H1 (cell line): ENCODE measurements around the gene KAT2A. TPM values are rescaled to one million over a fixed set of nuclear protein-coding genes. Genes with fewer than 3 reads are reported as not detected.

ENCODE experiments used
- CTCF ChIA-PET: fragments of 300-600 bp; sonication (Branson Sonifier 250); formaldehyde crosslinking; loops from one replicate; lab custom pipeline; 2021; ENCODE audit not compliant: partially characterized antibody; lab: Charles Lee
- POLR2A ChIA-PET: fragments of 300-600 bp; sonication (Branson Sonifier 250); formaldehyde crosslinking; loops from one replicate; lab custom pipeline; 2021; ENCODE audit warnings: inconsistent platforms; ENCODE audit not compliant: partially characterized antibody; lab: Charles Lee
- DNase-seq, 2 experiments: peaks; one replicate each; pipeline versions ENCODE4 v3.0.0 to v3.0.0-alpha.2; 2010 to 2022; ENCODE audit warnings: low spot score in 2 of 2, low read depth in 1 of 2, mixed read lengths in 1 of 2
- FAIRE-seq: peaks from 2 replicates; lab custom pipeline; 2011; peaks lifted over from hg19 to GRCh38; lab: Jason Lieb, UNC
- H2AFZ ChIP-seq: 2 replicates; pipeline ENCODE4 v1.8.1; 2012; ENCODE audit warnings: low read length, inconsistent platforms
- H2AK5ac ChIP-seq: 2 replicates; pipeline ENCODE4 v1.6.1; 2013; ENCODE audit warnings: low read depth, low read length
- H2BK120ac ChIP-seq: replicated peaks from 2 replicates; pipeline ENCODE3; 2013; ENCODE audit warnings: low read depth, low read length, inconsistent platforms
- H2BK12ac ChIP-seq: 2 replicates; pipeline ENCODE4 v1.6.1; 2013; ENCODE audit warnings: low read depth, low read length
- H2BK15ac ChIP-seq: 2 replicates; pipeline ENCODE4 v1.6.1; 2013; ENCODE audit warnings: low read length
- H2BK20ac ChIP-seq: 2 replicates; pipeline ENCODE4 v1.6.1; 2013; ENCODE audit warnings: low read length
- H2BK5ac ChIP-seq: 2 replicates; pipeline ENCODE4 v1.6.1; 2013; ENCODE audit warnings: low read depth, low read length
- H3K14ac ChIP-seq: 2 replicates; pipeline ENCODE4 v1.6.1; 2013; ENCODE audit warnings: inconsistent platforms; ENCODE audit not compliant: insufficient read length
- H3K18ac ChIP-seq: 2 replicates; pipeline ENCODE4 v1.6.1; 2013; ENCODE audit warnings: low read length; ENCODE audit errors: extremely low read depth
- H3K23ac ChIP-seq: 2 replicates; pipeline ENCODE4 v1.6.1; 2013; ENCODE audit warnings: inconsistent platforms; ENCODE audit not compliant: insufficient read length
- H3K23me2 ChIP-seq: 2 replicates; pipeline ENCODE4 v1.6.1; 2013; ENCODE audit warnings: low read depth, low read length
- H3K27ac ChIP-seq: 2 replicates; pipeline ENCODE4 v1.6.1; 2011; ENCODE audit warnings: low read depth, low read length, inconsistent platforms
- H3K27me3 ChIP-seq, 4 experiments: replicated peaks in 1 of 4; 1 replicate in 1 of 4; 2 replicates in 3 of 4; pipeline versions ENCODE4 v1.6.1 to v1.8.1; 2011 to 2013; ENCODE audit warnings: low read length in 3 of 4, mild to moderate bottlenecking in 3 of 4, inconsistent platforms in 2 of 4, mixed read lengths in 2 of 4, moderate library complexity in 1 of 4; ENCODE audit not compliant: control insufficient read depth in 3 of 4, insufficient read depth in 3 of 4; ENCODE audit errors: extremely low read depth in 1 of 4
- H3K36me3 ChIP-seq, 4 experiments: 2 replicates each; pipeline versions ENCODE4 v1.6.1 to v1.8.1; 2011 to 2013; ENCODE audit warnings: mild to moderate bottlenecking in 4 of 4, low read length in 3 of 4, moderate library complexity in 2 of 4, control low read depth in 1 of 4, inconsistent platforms in 1 of 4; ENCODE audit not compliant: insufficient read depth in 4 of 4, control insufficient read depth in 2 of 4
- H3K4ac ChIP-seq: replicated peaks from 2 replicates; pipeline ENCODE3; 2013; ENCODE audit warnings: low read length, low read depth, mixed read lengths, inconsistent platforms; ENCODE audit not compliant: insufficient read length
- H3K4me1 ChIP-seq, 4 experiments: replicated peaks in 1 of 4; 1 replicate in 1 of 4; 2 replicates in 3 of 4; pipeline versions ENCODE4 v1.6.1 to v1.8.1; 2011 to 2013; ENCODE audit warnings: low read length in 3 of 4, inconsistent platforms in 2 of 4, mixed read lengths in 1 of 4; ENCODE audit not compliant: insufficient read depth in 4 of 4, control insufficient read depth in 3 of 4
- H3K4me2 ChIP-seq, 2 experiments: 2 replicates each; pipeline versions ENCODE4 v1.6.1 to v1.8.1; 2011 to 2013; ENCODE audit warnings: low read depth in 2 of 2, low read length in 2 of 2, control low read depth in 1 of 2, inconsistent platforms in 1 of 2, mild to moderate bottlenecking in 1 of 2; ENCODE audit not compliant: insufficient read depth in 1 of 2
- H3K4me3 ChIP-seq, 4 experiments: fragments of 200-600, 300-600 bp in 1 of 4; sonication (generic), shearing (Covaris generic), sonication (Bioruptor Twin) in 1 of 4; 2 replicates each; pipeline versions ENCODE4 v1.5.1 to v1.8.1; 2011 to 2016; ENCODE audit warnings: low read length in 4 of 4, low read depth in 3 of 4, control low read depth in 2 of 4, inconsistent platforms in 2 of 4, mild to moderate bottlenecking in 2 of 4, mixed read lengths in 1 of 4, moderate library complexity in 1 of 4; ENCODE audit not compliant: insufficient read depth in 2 of 4; ENCODE audit errors: extremely low read depth in 1 of 4
- H3K56ac ChIP-seq: replicated peaks from 2 replicates; pipeline ENCODE3; 2013; ENCODE audit warnings: low read depth, mild to moderate bottlenecking, mixed read lengths, low read length, inconsistent platforms; ENCODE audit not compliant: insufficient read length
- H3K79me1 ChIP-seq: 2 replicates; pipeline ENCODE4 v1.6.1; 2013; ENCODE audit warnings: low read depth, low read length, control low read depth
- H3K79me2 ChIP-seq, 2 experiments: 2 replicates each; pipeline versions ENCODE4 v1.6.1 to v1.8.1; 2012 to 2013; ENCODE audit warnings: low read length in 2 of 2, mild to moderate bottlenecking in 2 of 2, inconsistent platforms in 1 of 2; ENCODE audit not compliant: insufficient read depth in 2 of 2, control insufficient read depth in 1 of 2
- H3K9ac ChIP-seq, 4 experiments: replicated peaks in 1 of 4; 1 replicate in 1 of 4; 2 replicates in 3 of 4; pipeline versions ENCODE4 v1.6.1 to v1.8.1; 2011 to 2013; ENCODE audit warnings: low read depth in 3 of 4, low read length in 3 of 4, control low read depth in 2 of 4, mild to moderate bottlenecking in 2 of 4, moderate library complexity in 2 of 4, inconsistent platforms in 1 of 4; ENCODE audit errors: extremely low read depth in 1 of 4
- H3K9me3 ChIP-seq, 2 experiments: 2 replicates each; pipeline versions ENCODE4 v1.6.1 to v1.8.1; 2012 to 2013; ENCODE audit warnings: mild to moderate bottlenecking in 2 of 2, moderate library complexity in 2 of 2, control low read depth in 1 of 2, inconsistent platforms in 1 of 2, low read depth in 1 of 2, low read length in 1 of 2, mixed read lengths in 1 of 2; ENCODE audit not compliant: insufficient read depth in 2 of 2
- H4K20me1 ChIP-seq, 2 experiments: replicated peaks in 1 of 2; 2 replicates each; pipeline versions ENCODE3 to v1.8.1; 2011 to 2013; ENCODE audit warnings: inconsistent platforms in 2 of 2, low read length in 2 of 2, mild to moderate bottlenecking in 1 of 2; ENCODE audit not compliant: insufficient read depth in 2 of 2, control insufficient read depth in 1 of 2
- H4K5ac ChIP-seq: 2 replicates; pipeline ENCODE4 v1.6.1; 2013; ENCODE audit warnings: low read length, low read depth, mixed read lengths, inconsistent platforms; ENCODE audit not compliant: insufficient read length
- H4K8ac ChIP-seq: 2 replicates; pipeline ENCODE4 v1.8.0; 2013; ENCODE audit warnings: mild to moderate bottlenecking, moderate library complexity, low read length, inconsistent platforms; ENCODE audit not compliant: insufficient read depth; ENCODE audit errors: extremely low read depth
- H4K91ac ChIP-seq: replicated peaks from 2 replicates; pipeline ENCODE3; 2013; ENCODE audit warnings: low read length, mixed read lengths, inconsistent platforms; ENCODE audit not compliant: insufficient read length
- SRF ChIP-seq: IDR thresholded peaks from 2 replicates; pipeline ENCODE4 v1.6.1; 2011; ENCODE audit warnings: mild to moderate bottlenecking, low read depth, low read length, moderate library complexity
- WGBS, 2 experiments: shearing (Covaris generic) in 1 of 2; methylation state at CpG; one replicate each; pipeline versions ENCODE4 v1.1.6 to v1.1.7; 2013 to 2015; ENCODE audit warnings: low lambda C conversion rate in 2 of 2, mixed read lengths in 2 of 2, inconsistent platforms in 1 of 2, low coverage in 1 of 2, missing lambda C conversion rate in 1 of 2; ENCODE audit not compliant: insufficient replicate concordance in 2 of 2, insufficient coverage in 1 of 2, insufficient read length in 1 of 2; ENCODE audit errors: extremely low coverage in 1 of 2, missing lambda C conversion rate in 1 of 2; 5-methylcytosine and 5-hydroxymethylcytosine counted together
- polyA plus RNA-seq, 7 experiments: library from polyadenylated mRNA; depleted of rRNA in 3 of 7; stranded (reverse) in 5 of 7; unstranded in 2 of 7; fragments of >200 nt in 5 of 7; fragments of 200-250 nt in 2 of 7; gene quantifications; 1 replicate in 5 of 7; 2 replicates in 1 of 7; 4 replicates in 1 of 7; pipeline versions ENCODE4 v1.2.1 to v1.2.3, GENCODE V29; 2011 to 2013; ENCODE audit warnings: missing spikeins in 2 of 7, mixed read lengths in 2 of 7
- total RNA-seq: library from RNA; stranded (reverse); fragmentation: NEBNext Ultra II Directional; extraction: Animal tissue kit (Norgen Biotek cat#: 25700); gene quantifications from 2 replicates; pipeline ENCODE4 v1.2.1, GENCODE V29; 2021
- TF ChIP-seq, protein P1 (sequence below): IDR thresholded peaks from 2 replicates; pipeline ENCODE4 v1.6.1; 2012; ENCODE audit warnings: inconsistent platforms

Gene KAT2A
- total and polyA plus RNA-seq, 2 of the 8 experiments (the other 6 are each of a cell fraction or from before 2014, with no cell fraction given), result 34.2 to 40.1 TPM

DNA sequence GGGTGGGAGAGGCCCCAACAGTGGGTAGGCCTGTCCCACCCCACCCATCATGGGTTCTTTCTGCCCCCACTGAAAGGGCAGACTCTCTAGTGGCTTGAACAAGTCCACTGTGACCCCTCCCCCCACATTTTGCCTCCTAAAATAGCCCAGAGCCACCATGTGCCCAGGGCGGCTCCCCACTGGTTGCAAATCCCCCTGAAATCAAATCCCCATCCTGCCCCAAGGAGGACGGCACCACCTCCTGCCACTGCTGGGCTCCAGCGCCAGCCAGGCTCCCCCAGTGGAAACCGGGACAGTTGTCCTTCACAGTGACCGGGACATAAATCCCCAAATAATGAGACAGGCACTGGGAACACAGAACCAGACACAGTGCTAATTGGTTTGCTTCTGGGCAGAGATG, 43.4 kb downstream of the KAT2A start:
- no peak for FAIRE-seq
- CTCF ChIA-PET, result interaction anchor here (1.0 to 3.5 kb wide), 9 partner anchors 10 to 53 kb away, joined by 3 to 34 read pairs (median 5); no protein-coding TSS in a partner anchor
- H2AK5ac ChIP-seq, result no peak overlapping the region

More for the DNA sequence above, 43.4 kb downstream of the KAT2A start:
- no peak overlapping the region for H2BK15ac ChIP-seq
- H4K8ac ChIP-seq, result peak overlapping the region; percentile 58
- no peak overlapping the region for H3K4ac ChIP-seq
- no peak overlapping the region for H4K91ac ChIP-seq
- no peak overlapping the region for H3K56ac ChIP-seq
- no peaks in the 10 kb centered on the region for H3K79me1 ChIP-seq
- no peak overlapping the region for H2AFZ ChIP-seq
- no peak overlapping the region for H3K4me2 ChIP-seq
- no peaks in the 10 kb centered on the region for H3K9me3 ChIP-seq
- H2BK12ac ChIP-seq, result no peak overlapping the region
- POLR2A ChIA-PET, result interaction anchor here (1.0 kb wide), 1 partner anchor 15 kb away, joined by 3 read pairs; no protein-coding TSS in a partner anchor
- no peak overlapping the region for H3K27ac ChIP-seq
- H3K4me3 ChIP-seq, result no peak overlapping the region
- no peaks in the 10 kb centered on the region for H3K27me3 ChIP-seq
- WGBS, 2 experiments, result 90% methylated on average over 5 of the region's 5 CpGs; no CpG with 5 or more reads in 1 of the 2 experiments
- no peak overlapping the region for H2BK5ac ChIP-seq
- no peak for DNase-seq
- no peaks in the 10 kb centered on the region for H3K79me2 ChIP-seq
- H3K9ac ChIP-seq, result no peak overlapping the region
- no peak overlapping the region for H4K5ac ChIP-seq
- no peak overlapping the region for H3K18ac ChIP-seq
- TF ChIP-seq SRF, result no peak
- TF ChIP-seq, protein P1, sequence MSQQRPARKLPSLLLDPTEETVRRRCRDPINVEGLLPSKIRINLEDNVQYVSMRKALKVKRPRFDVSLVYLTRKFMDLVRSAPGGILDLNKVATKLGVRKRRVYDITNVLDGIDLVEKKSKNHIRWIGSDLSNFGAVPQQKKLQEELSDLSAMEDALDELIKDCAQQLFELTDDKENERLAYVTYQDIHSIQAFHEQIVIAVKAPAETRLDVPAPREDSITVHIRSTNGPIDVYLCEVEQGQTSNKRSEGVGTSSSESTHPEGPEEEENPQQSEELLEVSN, result peak; percentile 39; the same call in 1 of the 2 replicates
- peaks cover 0 to 4% (median 3%) of the 10 kb centered on the region in 4 experiments; a peak in 3 of 7 replicates for H3K4me1 ChIP-seq
- no peak overlapping the region for H2BK120ac ChIP-seq
- no peak overlapping the region for H2BK20ac ChIP-seq
- H3K23ac ChIP-seq, result no peak overlapping the region
- H4K20me1 ChIP-seq, result no peaks in the 10 kb centered on the region
- H3K36me3 ChIP-seq, result no peaks in the 10 kb centered on the region
- H3K23me2 ChIP-seq, result peaks cover 1% of the 10 kb centered on the region; the same call in 1 of the 2 replicates
- H3K14ac ChIP-seq, result no peak overlapping the region
